Activated CD4-positive, alpha-beta T cell treated with anti-CD3 and anti-CD28 coated beads, Interleukin-2, Interleukin-6, amounts not matched to agents 100 ng/mL and 50 ng/mL, durations not matched to agents 16 hours and 8 hours (primary cell): ENCODE measurements around the gene PROZ.
A peak's percentile ranks its signal among the peaks of the same experiment; 100 is the strongest.
"Not testable (repeated sequence)": the region's sequence is repeated elsewhere in the genome, so short reads cannot be mapped to it uniquely, and the experiment has no call there.

ENCODE experiments used
- DNase-seq: peaks from one replicate; pipeline ENCODE4 v3.0.0-alpha.2; 2020

Gene PROZ

GRCh38 chr13:113158946-113159345 is 498 bp downstream of the PROZ start:
- no peak for DNase-seq

- DNase-seq: no peak
These were observed 1.3 kb downstream of the PROZ start for GRCh38 chr13:113159701-113160100.

GRCh38 chr13:113160983-113161382 is 2.5 kb downstream of the PROZ start:
- no peak for DNase-seq

GRCh38 chr13:113161433-113161832 is 3.0 kb downstream of the PROZ start:
- no peak for DNase-seq

- not testable (repeated sequence) for DNase-seq
These were observed 3.5 kb downstream of the PROZ start for GRCh38 chr13:113161975-113162374.

GRCh38 chr13:113162783-113163685 is 4.6 kb downstream of the PROZ start:
- peak; percentile 14 for DNase-seq

- DNase-seq: no peak
These were observed 6.0 kb downstream of the PROZ start for GRCh38 chr13:113164492-113164891.

- no peak for DNase-seq
These were observed 7.8 kb downstream of the PROZ start for GRCh38 chr13:113166266-113166665.

- DNase-seq: no peak
These were observed 8.2 kb downstream of the PROZ start for GRCh38 chr13:113166681-113167080.

GRCh38 chr13:113167155-113167554 is 8.7 kb downstream of the PROZ start:
- no peak for DNase-seq

GRCh38 chr13:113167575-113167974 is 9.1 kb downstream of the PROZ start:
- DNase-seq: no peak

- no peak for DNase-seq
These were observed 9.8 kb downstream of the PROZ start for GRCh38 chr13:113168211-113168610.

GRCh38 chr13:113169277-113170272 is 11.1 kb downstream of the PROZ start:
- no peak for DNase-seq

- no peak for DNase-seq
These were observed 12.1 kb downstream of the PROZ start for GRCh38 chr13:113170511-113170910.

- no peak for DNase-seq
These were observed 13.0 kb downstream of the PROZ start for GRCh38 chr13:113171250-113172125.

- no peak for DNase-seq
These were observed 14.0 kb downstream of the PROZ start for GRCh38 chr13:113172419-113172926.

- peak; percentile 57 for DNase-seq
These were observed 17.8 kb downstream of the PROZ start for GRCh38 chr13:113176280-113176679.

GRCh38 chr13:113176822-113177221 is 18.4 kb downstream of the PROZ start:
- DNase-seq: no peak

GRCh38 chr13:113178070-113178895 is 19.8 kb downstream of the PROZ start:
- no peak for DNase-seq

- no peak for DNase-seq
These were observed 20.4 kb downstream of the PROZ start for GRCh38 chr13:113178896-113179167.

GRCh38 chr13:113179374-113180230 is 21.2 kb downstream of the PROZ start:
- no peak for DNase-seq
